ENCODE results near the gene GNB1L.

DNA sequence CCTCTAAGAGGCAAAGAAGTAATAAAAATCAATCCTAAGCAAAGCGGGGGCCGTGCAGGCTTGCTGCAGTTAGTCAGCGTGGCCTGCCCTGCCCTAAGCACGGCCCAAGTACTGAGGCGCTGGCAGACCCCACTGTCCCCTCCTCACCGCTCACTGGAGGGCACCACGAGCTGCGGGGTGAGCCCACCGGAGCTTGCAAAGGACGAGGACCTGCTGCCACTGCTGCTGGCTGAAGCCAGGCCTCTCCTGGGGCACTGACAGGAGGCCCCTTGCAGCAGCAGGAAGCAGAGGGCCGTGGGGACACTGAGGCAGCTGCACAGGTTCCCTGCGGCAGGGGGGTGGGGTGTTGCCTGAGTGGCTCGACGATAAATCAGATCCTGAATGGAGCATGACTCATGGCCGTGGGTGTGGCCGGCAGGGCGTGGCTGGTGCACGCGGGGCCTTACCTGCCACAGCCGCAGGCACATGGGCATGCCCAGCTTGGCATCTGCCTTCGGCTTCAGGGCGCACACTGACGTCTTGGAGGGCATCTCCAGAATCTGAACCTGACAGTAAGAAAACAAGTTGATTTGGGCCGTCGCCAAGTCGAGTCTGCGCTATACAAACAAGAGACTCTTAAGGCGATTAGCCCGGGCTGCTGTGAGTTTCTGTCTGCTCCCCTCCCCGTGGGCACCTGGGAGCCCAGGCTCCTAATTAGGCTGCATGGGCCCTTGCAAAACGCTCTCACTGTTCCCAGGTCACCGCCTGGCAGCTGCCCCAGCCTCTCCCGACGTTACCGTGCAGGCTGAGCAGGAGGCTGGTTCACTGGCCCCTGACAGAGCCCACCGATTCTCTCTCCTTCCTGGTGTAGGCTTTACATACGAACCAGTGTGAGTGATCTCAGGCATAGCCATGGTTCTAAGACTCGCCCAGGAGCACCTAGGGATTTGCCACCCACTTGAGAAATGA lies 48.2 kb downstream of the GNB1L start:
- TF ChIP-seq GATA3 (IDR thresholded peaks at IDR 0.05; ENCODE audit: low read depth, low read length) (no peak), GATA2 (IDR thresholded peaks at IDR 0.05; ENCODE audit: low read depth, low read length) (no peak)

Measured in SH-SY5Y (cell line).